Liver (tissue), 3 donors: Measurements from ENCODE around the gene MYLK2.

ENCODE experiments used
- CTCF ChIP-seq: fragments of 150-350 bp; IDR thresholded peaks from 2 replicates; pipeline ENCODE4 v1.5.1; 2017; ENCODE audit warnings: improper control_type of control experiment, low read depth, low read length; ENCODE audit not compliant: missing input control
- GABPA ChIP-seq, 2 donors: IDR thresholded peaks in 1 of 2; conservative IDR thresholded peaks in 1 of 2; 2 replicates each; pipeline ENCODE4 v1.6.1; 2016; ENCODE audit warnings: antibody characterized with exemption in 2 of 2, mild to moderate bottlenecking in 1 of 2, moderate library complexity in 1 of 2
- RAD21 ChIP-seq, 2 donors: IDR thresholded peaks; 2 replicates each; pipeline ENCODE4 v1.6.1; 2016; ENCODE audit warnings: antibody characterized with exemption in 2 of 2, mild to moderate bottlenecking in 2 of 2
- SP1 ChIP-seq: IDR thresholded peaks from 2 replicates; pipeline ENCODE4 v1.6.1; 2018; ENCODE audit warnings: antibody characterized with exemption, mild to moderate bottlenecking
- ZBTB33 ChIP-seq: IDR thresholded peaks from 2 replicates; pipeline ENCODE4 v1.6.1; 2016; ENCODE audit warnings: antibody characterized with exemption
- donor health status: healthy.
- donor health status: healthy.

- no peak for TF ChIP-seq RAD21 (IDR thresholded peaks at IDR 0.05)
- no peak for TF ChIP-seq CTCF
- TF ChIP-seq SP1: no peak
- no peak for TF ChIP-seq GABPA (IDR thresholded peaks at IDR 0.05 in 1 of 2, conservative IDR thresholded peaks at IDR 0.05 in 1 of 2)
- TF ChIP-seq ZBTB33: no peak
These were observed 42.4 kb downstream of the MYLK2 start for GRCh38 chr20:31861385-31862156.
